ENCODE data around the gene KLRB1.

DNA sequence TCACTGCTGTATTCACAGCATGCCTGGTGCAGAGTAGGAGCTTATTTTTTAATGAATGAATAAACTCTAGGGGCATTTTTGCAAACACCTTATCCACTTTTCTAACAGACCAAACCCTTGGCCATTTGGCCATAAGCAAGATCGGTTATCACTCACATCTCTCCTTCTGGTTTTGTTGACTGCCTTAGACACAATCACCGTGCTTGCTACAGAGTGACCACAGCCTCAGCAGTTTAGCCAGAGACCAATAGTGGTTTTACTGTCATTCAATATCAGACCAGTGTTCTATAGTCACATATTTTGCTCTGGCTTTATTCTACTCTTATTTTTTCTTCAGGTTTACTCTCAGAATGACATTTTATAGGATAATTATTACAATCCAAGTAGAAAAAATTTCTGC lies 2.2 kb downstream of the KLRB1 start:
- TF ChIP-seq, protein P1, sequence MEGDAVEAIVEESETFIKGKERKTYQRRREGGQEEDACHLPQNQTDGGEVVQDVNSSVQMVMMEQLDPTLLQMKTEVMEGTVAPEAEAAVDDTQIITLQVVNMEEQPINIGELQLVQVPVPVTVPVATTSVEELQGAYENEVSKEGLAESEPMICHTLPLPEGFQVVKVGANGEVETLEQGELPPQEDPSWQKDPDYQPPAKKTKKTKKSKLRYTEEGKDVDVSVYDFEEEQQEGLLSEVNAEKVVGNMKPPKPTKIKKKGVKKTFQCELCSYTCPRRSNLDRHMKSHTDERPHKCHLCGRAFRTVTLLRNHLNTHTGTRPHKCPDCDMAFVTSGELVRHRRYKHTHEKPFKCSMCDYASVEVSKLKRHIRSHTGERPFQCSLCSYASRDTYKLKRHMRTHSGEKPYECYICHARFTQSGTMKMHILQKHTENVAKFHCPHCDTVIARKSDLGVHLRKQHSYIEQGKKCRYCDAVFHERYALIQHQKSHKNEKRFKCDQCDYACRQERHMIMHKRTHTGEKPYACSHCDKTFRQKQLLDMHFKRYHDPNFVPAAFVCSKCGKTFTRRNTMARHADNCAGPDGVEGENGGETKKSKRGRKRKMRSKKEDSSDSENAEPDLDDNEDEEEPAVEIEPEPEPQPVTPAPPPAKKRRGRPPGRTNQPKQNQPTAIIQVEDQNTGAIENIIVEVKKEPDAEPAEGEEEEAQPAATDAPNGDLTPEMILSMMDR (IDR thresholded peaks at IDR 0.05): no peak
- TF ChIP-seq ZFX (IDR thresholded peaks at IDR 0.05; ENCODE audit: borderline replicate concordance): no peak
